Measurements from ENCODE around the gene KRTAP4-4. TPM values are rescaled to one million over a fixed set of nuclear protein-coding genes. Genes with fewer than 3 reads are reported as not detected.
"Not testable (repeated sequence)": the region's sequence is repeated elsewhere in the genome, so short reads cannot be mapped to it uniquely, and the experiment has no call there.

The KRTAP4-4 gene
- total and polyA plus RNA-seq, 2 of the 8 experiments (the other 6 are each of a cell fraction or from before 2014, with no cell fraction given), result not detected

GRCh38 chr17:41121742-41122141 is 38.8 kb downstream of the KRTAP4-4 start (continued):
- TF ChIP-seq, protein P1, sequence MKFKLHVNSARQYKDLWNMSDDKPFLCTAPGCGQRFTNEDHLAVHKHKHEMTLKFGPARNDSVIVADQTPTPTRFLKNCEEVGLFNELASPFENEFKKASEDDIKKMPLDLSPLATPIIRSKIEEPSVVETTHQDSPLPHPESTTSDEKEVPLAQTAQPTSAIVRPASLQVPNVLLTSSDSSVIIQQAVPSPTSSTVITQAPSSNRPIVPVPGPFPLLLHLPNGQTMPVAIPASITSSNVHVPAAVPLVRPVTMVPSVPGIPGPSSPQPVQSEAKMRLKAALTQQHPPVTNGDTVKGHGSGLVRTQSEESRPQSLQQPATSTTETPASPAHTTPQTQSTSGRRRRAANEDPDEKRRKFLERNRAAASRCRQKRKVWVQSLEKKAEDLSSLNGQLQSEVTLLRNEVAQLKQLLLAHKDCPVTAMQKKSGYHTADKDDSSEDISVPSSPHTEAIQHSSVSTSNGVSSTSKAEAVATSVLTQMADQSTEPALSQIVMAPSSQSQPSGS (IDR thresholded peaks at IDR 0.05; ENCODE audit: low read length), result no peak
- TF ChIP-seq BACH1 (IDR thresholded peaks at IDR 0.05; ENCODE audit: low read length) (no peak), POLR2AphosphoS5 (IDR thresholded peaks at IDR 0.05; ENCODE audit: low read depth, low read length) (no peak), SP1 (IDR thresholded peaks at IDR 0.05; ENCODE audit: low read depth, low read length) (no peak), TCF12 (IDR thresholded peaks at IDR 0.05; ENCODE audit: low read depth, low read length) (no peak), NANOG (IDR thresholded peaks at IDR 0.05; ENCODE audit: insufficient read depth, low read depth, low read length, poor library complexity, severe bottlenecking) (no peak), KDM5A (IDR thresholded peaks at IDR 0.05; ENCODE audit: low read length) (no peak), PHF8 (conservative IDR thresholded peaks at IDR 0.05; ENCODE audit: low read depth, low read length) (no peak)

- H3K27me3 ChIP-seq (replicated peaks in 1 of 4; ENCODE audit: control insufficient read depth in 3 of 4, extremely low read depth in 1 of 4, insufficient read depth in 3 of 4, low read length in 3 of 4); H2AFZ ChIP-seq (ENCODE audit: low read length); DNase-seq (ENCODE audit: low read depth in 1 of 2, low spot score in 2 of 2); POLR2A ChIA-PET (ENCODE audit: partially characterized antibody); H2BK120ac ChIP-seq (replicated peaks; ENCODE audit: low read depth, low read length); H3K79me2 ChIP-seq (ENCODE audit: control insufficient read depth in 1 of 2, insufficient read depth in 2 of 2, low read length in 2 of 2); H3K4me2 ChIP-seq (ENCODE audit: insufficient read depth in 1 of 2, low read depth in 2 of 2, low read length in 2 of 2); H4K5ac ChIP-seq (ENCODE audit: insufficient read length, low read depth, low read length); H3K79me1 ChIP-seq (ENCODE audit: low read depth, low read length); H2BK12ac ChIP-seq (ENCODE audit: low read depth, low read length); H2BK5ac ChIP-seq (ENCODE audit: low read depth, low read length); H3K36me3 ChIP-seq (ENCODE audit: control insufficient read depth in 2 of 4, insufficient read depth in 4 of 4, low read length in 3 of 4); H4K20me1 ChIP-seq (replicated peaks in 1 of 2; ENCODE audit: control insufficient read depth in 1 of 2, insufficient read depth in 2 of 2, low read length in 2 of 2); H3K4me3 ChIP-seq (ENCODE audit: extremely low read depth in 1 of 4, insufficient read depth in 2 of 4, low read depth in 3 of 4, low read length in 4 of 4); H3K27ac ChIP-seq (ENCODE audit: low read depth, low read length); H3K4ac ChIP-seq (replicated peaks; ENCODE audit: insufficient read length, low read depth, low read length); H3K23ac ChIP-seq (ENCODE audit: insufficient read length); H3K9ac ChIP-seq (replicated peaks in 1 of 4; ENCODE audit: extremely low read depth in 1 of 4, low read depth in 3 of 4, low read length in 3 of 4); H3K18ac ChIP-seq (ENCODE audit: extremely low read depth, low read length); H2BK20ac ChIP-seq (ENCODE audit: low read length); H3K9me3 ChIP-seq (ENCODE audit: insufficient read depth in 2 of 2, low read depth in 1 of 2, low read length in 1 of 2); H3K14ac ChIP-seq (ENCODE audit: insufficient read length); FAIRE-seq; H2AK5ac ChIP-seq (ENCODE audit: low read depth, low read length); H4K91ac ChIP-seq (replicated peaks; ENCODE audit: insufficient read length, low read length); H3K56ac ChIP-seq (replicated peaks; ENCODE audit: insufficient read length, low read depth, low read length); H3K23me2 ChIP-seq (ENCODE audit: low read depth, low read length); H2BK15ac ChIP-seq (ENCODE audit: low read length); H3K4me1 ChIP-seq (replicated peaks in 1 of 4; ENCODE audit: control insufficient read depth in 3 of 4, insufficient read depth in 4 of 4, low read length in 3 of 4); H4K8ac ChIP-seq (ENCODE audit: extremely low read depth, insufficient read depth, low read length): not testable (repeated sequence)
- CTCF ChIA-PET (ENCODE audit: partially characterized antibody), result interaction anchor here (0.7 kb wide), 1 partner anchor 10 kb away, joined by 3 read pairs; no protein-coding TSS in a partner anchor
- WGBS, 2 experiments (ENCODE audit: extremely low coverage in 1 of 2, insufficient coverage in 1 of 2, insufficient read length in 1 of 2, insufficient replicate concordance in 2 of 2, low coverage in 1 of 2, low lambda C conversion rate in 2 of 2, missing lambda C conversion rate in 1 of 2), result 85% methylated on average over 11 of the region's 11 CpGs; no CpG with 5 or more reads in 1 of the 2 experiments
These were observed 40.6 kb downstream of the KRTAP4-4 start for GRCh38 chr17:41119696-41120690.

Measured in H1 (cell line).